ENCODE results near the gene HSD17B4.

- TF ChIP-seq ZNF138 (CRISPR knock-in tag; conservative IDR thresholded peaks at IDR 0.05), result no peak
- TF ChIP-seq, protein P1, sequence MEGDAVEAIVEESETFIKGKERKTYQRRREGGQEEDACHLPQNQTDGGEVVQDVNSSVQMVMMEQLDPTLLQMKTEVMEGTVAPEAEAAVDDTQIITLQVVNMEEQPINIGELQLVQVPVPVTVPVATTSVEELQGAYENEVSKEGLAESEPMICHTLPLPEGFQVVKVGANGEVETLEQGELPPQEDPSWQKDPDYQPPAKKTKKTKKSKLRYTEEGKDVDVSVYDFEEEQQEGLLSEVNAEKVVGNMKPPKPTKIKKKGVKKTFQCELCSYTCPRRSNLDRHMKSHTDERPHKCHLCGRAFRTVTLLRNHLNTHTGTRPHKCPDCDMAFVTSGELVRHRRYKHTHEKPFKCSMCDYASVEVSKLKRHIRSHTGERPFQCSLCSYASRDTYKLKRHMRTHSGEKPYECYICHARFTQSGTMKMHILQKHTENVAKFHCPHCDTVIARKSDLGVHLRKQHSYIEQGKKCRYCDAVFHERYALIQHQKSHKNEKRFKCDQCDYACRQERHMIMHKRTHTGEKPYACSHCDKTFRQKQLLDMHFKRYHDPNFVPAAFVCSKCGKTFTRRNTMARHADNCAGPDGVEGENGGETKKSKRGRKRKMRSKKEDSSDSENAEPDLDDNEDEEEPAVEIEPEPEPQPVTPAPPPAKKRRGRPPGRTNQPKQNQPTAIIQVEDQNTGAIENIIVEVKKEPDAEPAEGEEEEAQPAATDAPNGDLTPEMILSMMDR (IDR thresholded peaks at IDR 0.05), result peak; percentile 84
- no peak for TF ChIP-seq E2F1 (CRISPR knock-in tag; IDR thresholded peaks at IDR 0.05)
- TF ChIP-seq, protein P2, sequence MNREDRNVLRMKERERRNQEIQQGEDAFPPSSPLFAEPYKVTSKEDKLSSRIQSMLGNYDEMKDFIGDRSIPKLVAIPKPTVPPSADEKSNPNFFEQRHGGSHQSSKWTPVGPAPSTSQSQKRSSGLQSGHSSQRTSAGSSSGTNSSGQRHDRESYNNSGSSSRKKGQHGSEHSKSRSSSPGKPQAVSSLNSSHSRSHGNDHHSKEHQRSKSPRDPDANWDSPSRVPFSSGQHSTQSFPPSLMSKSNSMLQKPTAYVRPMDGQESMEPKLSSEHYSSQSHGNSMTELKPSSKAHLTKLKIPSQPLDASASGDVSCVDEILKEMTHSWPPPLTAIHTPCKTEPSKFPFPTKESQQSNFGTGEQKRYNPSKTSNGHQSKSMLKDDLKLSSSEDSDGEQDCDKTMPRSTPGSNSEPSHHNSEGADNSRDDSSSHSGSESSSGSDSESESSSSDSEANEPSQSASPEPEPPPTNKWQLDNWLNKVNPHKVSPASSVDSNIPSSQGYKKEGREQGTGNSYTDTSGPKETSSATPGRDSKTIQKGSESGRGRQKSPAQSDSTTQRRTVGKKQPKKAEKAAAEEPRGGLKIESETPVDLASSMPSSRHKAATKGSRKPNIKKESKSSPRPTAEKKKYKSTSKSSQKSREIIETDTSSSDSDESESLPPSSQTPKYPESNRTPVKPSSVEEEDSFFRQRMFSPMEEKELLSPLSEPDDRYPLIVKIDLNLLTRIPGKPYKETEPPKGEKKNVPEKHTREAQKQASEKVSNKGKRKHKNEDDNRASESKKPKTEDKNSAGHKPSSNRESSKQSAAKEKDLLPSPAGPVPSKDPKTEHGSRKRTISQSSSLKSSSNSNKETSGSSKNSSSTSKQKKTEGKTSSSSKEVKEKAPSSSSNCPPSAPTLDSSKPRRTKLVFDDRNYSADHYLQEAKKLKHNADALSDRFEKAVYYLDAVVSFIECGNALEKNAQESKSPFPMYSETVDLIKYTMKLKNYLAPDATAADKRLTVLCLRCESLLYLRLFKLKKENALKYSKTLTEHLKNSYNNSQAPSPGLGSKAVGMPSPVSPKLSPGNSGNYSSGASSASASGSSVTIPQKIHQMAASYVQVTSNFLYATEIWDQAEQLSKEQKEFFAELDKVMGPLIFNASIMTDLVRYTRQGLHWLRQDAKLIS (CRISPR knock-in tag; IDR thresholded peaks at IDR 0.05; ENCODE audit: borderline replicate concordance), result no peak
- TF ChIP-seq, protein P3, sequence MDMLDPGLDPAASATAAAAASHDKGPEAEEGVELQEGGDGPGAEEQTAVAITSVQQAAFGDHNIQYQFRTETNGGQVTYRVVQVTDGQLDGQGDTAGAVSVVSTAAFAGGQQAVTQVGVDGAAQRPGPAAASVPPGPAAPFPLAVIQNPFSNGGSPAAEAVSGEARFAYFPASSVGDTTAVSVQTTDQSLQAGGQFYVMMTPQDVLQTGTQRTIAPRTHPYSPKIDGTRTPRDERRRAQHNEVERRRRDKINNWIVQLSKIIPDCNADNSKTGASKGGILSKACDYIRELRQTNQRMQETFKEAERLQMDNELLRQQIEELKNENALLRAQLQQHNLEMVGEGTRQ (CRISPR knock-in tag; IDR thresholded peaks at IDR 0.05), result no peak
- no peak for TF ChIP-seq FOXK1 (CRISPR knock-in tag; IDR thresholded peaks at IDR 0.05)
- no peak for TF ChIP-seq TEAD4 (CRISPR knock-in tag; IDR thresholded peaks at IDR 0.05)
- no peak for TF ChIP-seq CREM (CRISPR knock-in tag; IDR thresholded peaks at IDR 0.05)
Measured at GRCh38 chr5:119411361-119412278, 40.7 kb upstream of the HSD17B4 start.

All from WTC11 (cell line).